Medulla oblongata (tissue), 1 donor: ENCODE measurements around the gene WARS2.

Experiments used
- DNase-seq: peaks from one replicate; pipeline ENCODE4 v3.0.0-alpha.2; 2015; ENCODE audit errors: extremely low spot score

Gene WARS2

GRCh38 chr1:119083479-119083878 is 57.0 kb downstream of the WARS2 start:
- no peak for DNase-seq

- no peak for DNase-seq
Measured at GRCh38 chr1:119081700-119082099, 58.8 kb downstream of the WARS2 start.

GRCh38 chr1:119081267-119081666 is 59.2 kb downstream of the WARS2 start:
- no peak for DNase-seq

GRCh38 chr1:119080586-119080985 is 59.9 kb downstream of the WARS2 start:
- peak; percentile 2 for DNase-seq

- no peak for DNase-seq
Measured at GRCh38 chr1:119079881-119080280, 60.6 kb downstream of the WARS2 start.

GRCh38 chr1:119075614-119076013 is 64.8 kb downstream of the WARS2 start:
- DNase-seq = no peak

GRCh38 chr1:119071321-119071720 is 69.1 kb downstream of the WARS2 start:
- DNase-seq = no peak

- no peak for DNase-seq
Measured at GRCh38 chr1:119069682-119070081, 70.8 kb downstream of the WARS2 start.

DNA sequence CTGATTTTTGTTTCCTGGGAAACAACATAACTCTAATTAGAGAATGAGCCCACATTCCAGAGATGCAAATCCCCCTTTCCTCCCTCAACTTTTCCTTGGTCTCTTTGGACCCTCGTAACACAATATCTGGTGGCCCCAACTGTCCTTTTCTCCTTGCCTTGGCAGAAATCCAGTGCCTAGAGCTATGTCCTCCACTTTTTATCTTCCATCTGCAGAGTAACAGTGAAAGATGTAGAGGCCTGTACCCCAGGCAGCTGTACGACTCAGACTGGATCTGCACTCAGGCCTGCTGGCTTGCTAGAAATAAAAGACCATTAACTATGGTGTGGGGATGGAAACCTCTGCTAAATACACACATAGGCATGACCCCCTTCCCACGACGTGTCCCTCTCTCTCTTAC is 72.0 kb downstream of the WARS2 start:
- DNase-seq = no peak

DNA sequence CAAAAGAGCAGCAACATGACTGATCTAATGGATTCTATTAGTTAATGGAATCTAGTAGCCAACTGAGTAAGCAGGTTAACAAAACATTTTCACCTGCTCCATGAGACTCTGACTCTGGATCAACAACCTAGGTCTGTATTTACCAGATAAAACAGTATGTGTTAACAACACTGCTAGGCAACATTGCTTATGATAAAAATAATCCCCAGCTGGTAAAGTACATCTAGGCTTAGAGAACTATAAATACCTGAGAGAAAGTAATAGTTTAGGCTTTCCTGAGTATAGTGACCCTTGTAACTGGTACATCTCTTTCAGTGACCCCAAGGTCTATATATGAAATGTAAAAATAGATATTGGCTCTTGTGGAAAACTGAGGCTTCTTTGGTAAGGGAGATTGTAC is 78.8 kb downstream of the WARS2 start:
- DNase-seq = no peak

- no peak for DNase-seq
Measured at GRCh38 chr1:119055568-119055967, 84.9 kb downstream of the WARS2 start.

GRCh38 chr1:119053917-119054316 is 86.5 kb downstream of the WARS2 start:
- DNase-seq = no peak

DNA sequence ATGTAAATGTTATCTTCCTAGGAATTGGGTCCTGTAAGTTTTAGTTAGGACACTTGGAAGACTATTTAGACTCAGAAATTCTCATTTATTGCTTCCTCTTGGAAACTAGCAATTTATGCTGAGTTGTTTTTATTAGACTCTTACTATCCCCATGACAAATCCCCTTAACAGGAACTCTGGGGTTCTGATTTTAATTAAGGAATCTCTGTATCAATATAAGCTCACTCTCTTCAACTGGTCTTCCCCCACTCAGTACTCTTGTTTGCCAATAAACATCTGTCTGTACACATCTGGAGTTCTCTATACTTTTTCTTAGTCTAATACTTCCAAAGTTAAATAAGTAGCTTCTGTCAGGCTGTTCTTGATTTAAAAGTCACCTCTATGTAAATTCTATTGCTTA is 88.2 kb downstream of the WARS2 start:
- no peak for DNase-seq

GRCh38 chr1:119048624-119049404 is 91.6 kb downstream of the WARS2 start:
- no peak for DNase-seq

- peak; percentile 7 for DNase-seq
Measured at GRCh38 chr1:119046785-119047438, 93.5 kb downstream of the WARS2 start.

- DNase-seq = no peak
Measured at GRCh38 chr1:119046429-119046784, 94.0 kb downstream of the WARS2 start.

DNA sequence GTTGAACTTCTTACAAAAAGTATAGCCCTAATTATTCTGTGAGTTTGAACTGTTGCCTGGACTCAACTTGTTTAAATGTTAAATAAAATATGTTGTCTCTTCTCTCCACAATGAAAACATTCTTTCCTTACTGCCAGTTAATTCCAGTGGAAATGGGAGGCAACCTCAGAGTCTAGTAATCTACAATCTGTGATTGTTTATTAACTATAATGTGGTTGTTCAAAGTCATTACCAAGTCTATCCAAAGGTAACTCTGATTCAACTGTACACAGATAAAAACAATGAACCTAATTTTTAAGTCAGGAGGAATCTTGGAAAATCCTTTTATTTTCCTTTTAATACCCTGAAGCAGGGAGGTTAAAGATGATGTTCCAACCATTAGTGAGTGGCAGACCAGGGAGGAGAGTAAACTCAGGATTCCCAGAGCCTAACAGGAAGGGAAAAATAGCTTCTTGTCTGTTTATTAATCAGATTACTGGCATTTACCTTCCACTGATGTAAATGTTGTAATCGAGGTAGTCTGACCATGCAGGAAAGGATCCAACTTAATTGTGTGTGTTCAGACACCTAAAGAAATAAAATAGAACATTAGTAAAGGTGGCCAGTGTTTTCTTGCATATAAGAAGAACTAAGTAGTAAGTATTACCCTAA is 95.2 kb downstream of the WARS2 start:
- no peak for DNase-seq

- no peak for DNase-seq
Measured at GRCh38 chr1:119040906-119041305, 99.5 kb downstream of the WARS2 start.

DNA sequence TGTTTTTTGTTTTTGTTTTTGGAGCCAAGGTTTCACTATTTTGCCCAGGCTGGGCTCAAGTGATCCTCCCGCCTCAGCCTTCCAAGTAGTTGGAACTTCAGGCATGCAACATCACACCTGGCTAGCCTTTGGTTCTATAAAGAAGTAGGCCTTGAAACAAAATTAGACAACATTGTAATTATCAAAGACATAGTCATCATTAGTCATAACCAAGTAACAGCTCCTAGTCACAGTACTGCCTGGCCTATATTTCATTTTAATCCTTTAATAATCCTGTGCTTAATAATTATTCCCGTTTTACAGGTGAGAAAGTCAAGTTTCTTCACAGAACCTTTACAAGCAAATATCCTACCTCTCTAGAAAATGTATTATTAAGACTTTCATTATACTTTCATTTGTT is 100.0 kb downstream of the WARS2 start:
- DNase-seq = no peak

GRCh38 chr1:119038363-119038762 is 102.1 kb downstream of the WARS2 start:
- no peak for DNase-seq

- DNase-seq = no peak
Measured at GRCh38 chr1:119034359-119034758, 106.1 kb downstream of the WARS2 start.

DNA sequence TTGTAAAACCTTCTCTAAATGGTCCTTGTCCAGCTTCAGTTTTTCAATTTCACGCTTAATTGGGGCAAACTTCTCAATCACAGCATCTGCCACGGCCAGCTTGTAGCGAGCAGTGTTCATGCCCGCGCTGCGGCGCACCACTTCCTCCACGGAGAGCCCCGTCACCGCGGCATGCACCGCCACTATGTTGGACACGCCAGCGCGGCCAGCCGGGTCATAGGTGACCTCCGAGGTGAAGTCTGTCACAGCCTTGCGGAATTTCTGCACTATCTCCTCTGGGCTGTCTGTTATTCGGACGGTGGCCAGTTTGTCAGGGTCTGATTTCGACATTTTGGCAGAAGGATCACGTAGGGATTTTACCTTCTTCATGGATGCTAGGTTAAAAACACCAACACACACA is 107.5 kb downstream of the WARS2 start:
- DNase-seq = no peak

DNA sequence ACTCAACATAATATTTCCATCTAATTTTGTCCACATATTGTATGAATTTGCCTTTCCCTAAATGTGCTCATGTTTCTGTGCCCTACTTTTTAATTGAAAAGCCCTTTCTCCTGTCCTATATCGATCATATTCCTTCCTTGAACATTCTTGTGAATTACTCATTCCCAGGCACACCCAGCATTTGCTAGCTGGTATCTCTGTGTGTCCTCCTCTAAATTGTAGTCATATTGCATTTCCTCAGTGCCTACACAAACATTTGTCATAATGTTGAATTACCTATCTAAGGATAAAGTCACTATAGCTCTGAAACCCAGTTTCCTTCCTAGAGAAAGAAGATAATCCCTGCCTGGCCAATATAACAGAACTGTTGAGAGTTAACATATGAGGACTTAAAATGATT is 112.7 kb downstream of the WARS2 start:
- DNase-seq = no peak
